GM19455 (cell line): Measurements from ENCODE around the gene SHD.
"Not testable (repeated sequence)": the region's sequence is repeated elsewhere in the genome, so short reads cannot be mapped to it uniquely, and the experiment has no call there.

Source experiments
- ATAC-seq: cut with Tn5 transposase; IDR thresholded peaks from one replicate; pipeline ENCODE4 v1.9.1; 2021; ENCODE audit not compliant: unreplicated experiment

Gene SHD

DNA sequence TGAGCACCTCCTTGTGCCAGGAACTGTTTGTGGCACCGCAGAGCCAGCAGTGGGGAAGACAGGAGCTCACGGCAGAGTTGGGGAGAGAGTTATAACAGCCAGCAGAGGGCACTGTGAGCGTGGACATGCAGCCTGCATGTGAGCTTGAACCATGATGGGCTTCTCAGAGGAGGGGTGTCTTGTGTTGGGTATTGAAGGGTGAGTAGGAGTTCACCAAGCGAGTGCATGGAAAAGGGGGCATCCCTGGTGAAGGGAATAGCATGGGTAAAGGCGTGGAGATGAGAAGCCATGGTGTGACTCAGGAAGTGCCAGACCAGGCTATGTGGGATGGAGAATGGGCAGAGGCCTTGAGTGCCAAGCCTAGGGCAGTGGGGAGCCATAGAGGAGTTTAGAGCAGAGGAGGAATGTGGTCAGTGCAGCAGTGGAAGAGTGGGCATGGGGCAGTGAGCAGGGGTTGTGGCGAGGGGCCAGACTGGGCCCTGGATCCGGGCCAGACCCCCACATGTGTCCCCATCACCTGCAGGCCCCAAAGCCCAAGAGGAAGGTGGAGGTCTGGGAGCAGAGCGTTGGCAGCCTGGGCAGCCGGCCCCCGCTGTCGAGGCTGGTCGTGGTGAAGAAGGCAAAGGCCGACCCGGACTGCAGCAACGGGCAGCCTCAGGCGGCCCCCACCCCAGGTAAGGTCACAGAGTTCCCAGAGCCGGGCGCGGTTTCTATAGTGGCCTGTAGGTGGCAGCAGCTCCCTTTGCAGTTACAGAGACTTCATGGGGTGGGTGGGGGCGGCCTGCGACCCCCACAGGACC is 11.8 kb upstream of the SHD start:
- ATAC-seq: no peak

DNA sequence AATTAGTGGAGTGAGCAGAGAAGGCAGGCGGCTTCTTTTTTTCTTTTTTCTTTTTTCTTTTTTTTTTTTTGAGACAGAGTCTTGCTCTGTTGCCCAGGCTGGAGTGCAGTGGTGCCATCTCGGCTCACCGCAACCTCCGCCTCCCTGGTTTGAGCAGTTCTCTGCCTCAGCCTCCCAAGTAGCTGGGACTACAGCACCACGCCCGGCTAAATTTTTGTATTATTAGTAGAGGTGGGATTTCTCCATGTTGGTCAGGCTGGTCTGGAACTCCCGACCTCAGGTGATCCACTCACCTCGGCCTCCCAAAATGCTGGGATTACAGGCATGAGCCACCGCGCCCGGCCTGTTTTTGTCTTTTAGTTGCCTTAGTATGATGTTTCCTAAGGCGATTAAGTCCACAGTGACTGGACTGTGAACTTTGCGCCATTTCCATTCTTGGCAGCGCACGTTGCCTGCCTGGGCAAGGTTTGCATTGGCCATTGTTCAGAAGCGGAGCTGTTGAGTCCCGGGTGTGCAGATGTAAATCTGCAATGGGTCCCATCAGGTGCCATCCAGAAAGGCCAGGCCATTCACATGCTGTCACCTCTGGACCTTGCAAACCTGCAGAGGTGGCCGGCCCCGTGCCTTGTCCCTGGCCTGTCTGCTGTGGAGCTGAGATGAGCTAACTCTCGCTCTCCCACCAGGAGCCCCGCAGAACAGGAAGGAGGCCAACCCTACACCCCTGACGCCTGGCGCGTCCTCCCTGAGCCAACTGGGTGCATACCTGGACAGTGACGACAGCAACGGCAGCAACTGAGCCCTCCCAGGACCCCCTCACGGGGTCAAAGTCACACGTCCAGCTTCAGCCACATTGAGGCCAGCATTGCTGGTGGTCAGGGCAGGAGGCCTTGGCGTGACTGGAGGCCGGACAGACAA is 10.9 kb upstream of the SHD start:
- ATAC-seq: no peak

- ATAC-seq: no peak
Observed at GRCh38 chr19:4268816-4269430, 10.1 kb upstream of the SHD start.

- no peak for ATAC-seq
Observed at GRCh38 chr19:4272894-4273293, 6.2 kb upstream of the SHD start.

GRCh38 chr19:4274321-4274686 is 4.8 kb upstream of the SHD start:
- not testable (repeated sequence) for ATAC-seq

GRCh38 chr19:4277191-4277696 is 1.8 kb upstream of the SHD start:
- no peak for ATAC-seq

DNA sequence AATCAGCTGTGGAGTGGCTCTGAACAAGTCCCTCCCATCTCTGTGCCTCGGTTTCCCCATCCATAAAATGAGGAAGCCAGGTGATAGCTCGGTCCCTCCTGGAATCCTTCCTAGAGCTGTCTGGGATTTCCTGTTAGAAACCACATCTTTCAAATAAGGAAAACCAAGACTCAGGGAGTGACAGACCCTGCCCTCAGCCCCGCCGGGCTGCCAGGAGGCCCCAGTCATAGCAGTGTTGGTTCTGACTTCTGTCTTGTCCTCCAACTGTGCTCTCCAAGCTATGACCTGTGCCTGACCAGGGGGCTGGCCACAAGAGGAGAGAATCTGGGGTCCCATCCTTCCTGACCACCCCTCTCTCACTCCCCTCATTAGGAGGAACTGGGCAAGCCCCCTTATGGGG is 1.1 kb upstream of the SHD start:
- no peak for ATAC-seq

DNA sequence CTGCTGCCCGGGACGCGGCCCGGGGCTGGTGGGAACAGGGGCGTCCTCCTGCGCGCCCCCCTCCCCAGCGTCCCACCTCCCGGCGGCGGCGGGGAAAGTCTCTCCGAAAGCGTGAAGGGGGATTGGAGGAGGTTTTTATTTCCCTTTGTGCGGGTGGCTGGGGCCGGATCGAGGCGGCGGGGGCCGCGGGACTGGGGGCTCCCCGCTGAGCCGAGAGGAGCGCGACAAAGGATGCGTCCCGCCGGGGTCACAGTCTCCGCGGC is 132 bp downstream of the SHD start:
- ATAC-seq: no peak

DNA sequence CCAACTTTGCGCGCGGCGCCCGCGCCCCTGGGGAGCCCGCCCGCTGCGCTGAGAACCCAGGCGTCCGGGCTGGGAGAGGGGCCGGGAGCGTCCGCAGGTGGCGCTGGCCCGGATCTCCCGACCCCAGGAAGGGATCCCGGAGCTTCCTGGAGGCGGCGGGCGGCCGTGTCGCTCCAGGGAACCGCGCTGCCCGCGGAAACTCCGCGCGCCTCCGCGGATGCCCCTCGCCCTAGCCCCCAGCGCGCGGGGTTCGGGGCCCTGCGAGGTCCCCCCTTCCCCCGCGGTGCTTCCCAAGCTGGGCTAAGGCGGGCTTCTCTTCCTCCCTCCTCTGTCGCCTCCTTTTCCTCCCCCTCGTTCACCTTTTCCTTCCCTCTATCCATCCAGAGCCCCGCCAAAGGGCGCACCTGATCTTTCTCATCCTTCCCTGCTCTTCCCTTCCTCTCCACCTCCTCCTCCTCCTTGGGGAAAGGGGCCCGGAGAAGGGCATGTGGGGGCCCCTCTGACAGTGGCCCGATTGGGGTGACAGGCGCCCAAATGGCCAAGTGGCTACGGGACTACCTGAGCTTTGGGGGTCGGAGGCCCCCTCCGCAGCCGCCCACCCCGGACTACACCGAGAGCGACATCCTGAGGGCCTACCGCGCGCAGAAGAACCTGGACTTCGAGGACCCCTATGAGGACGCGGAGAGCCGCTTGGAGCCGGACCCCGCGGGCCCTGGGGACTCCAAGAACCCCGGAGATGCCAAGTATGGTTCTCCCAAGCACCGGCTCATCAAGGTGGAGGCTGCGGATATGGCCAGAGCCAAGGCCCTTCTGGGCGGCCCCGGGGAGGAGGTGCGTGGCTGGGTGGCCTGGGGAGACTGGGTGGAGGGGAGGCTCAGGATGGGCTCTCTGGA is 710 bp downstream of the SHD start:
- no peak for ATAC-seq

GRCh38 chr19:4284176-4284958 is 5.3 kb downstream of the SHD start:
- no peak for ATAC-seq

DNA sequence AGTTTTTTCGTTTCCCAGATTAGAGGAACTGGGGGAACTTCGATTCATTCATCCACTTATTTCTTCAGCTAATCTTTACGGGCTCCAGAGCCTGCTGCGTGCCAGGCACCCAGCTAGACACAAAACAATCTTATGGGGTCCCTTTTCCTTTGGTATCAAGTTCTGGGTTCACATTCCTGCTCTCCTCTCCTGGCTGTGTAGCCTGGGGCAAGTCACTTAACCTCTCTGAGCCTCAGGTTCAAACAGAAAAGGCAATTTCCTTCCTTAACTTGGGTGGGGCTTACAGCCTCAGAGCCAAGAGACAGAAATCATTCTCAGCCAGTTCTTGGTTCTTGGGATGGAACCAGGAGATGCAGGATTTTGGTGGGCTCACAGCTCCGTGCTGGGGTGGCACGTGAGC is 5.9 kb downstream of the SHD start:
- ATAC-seq: no peak

GRCh38 chr19:4286141-4286540 is 7.1 kb downstream of the SHD start:
- ATAC-seq: not testable (repeated sequence)

DNA sequence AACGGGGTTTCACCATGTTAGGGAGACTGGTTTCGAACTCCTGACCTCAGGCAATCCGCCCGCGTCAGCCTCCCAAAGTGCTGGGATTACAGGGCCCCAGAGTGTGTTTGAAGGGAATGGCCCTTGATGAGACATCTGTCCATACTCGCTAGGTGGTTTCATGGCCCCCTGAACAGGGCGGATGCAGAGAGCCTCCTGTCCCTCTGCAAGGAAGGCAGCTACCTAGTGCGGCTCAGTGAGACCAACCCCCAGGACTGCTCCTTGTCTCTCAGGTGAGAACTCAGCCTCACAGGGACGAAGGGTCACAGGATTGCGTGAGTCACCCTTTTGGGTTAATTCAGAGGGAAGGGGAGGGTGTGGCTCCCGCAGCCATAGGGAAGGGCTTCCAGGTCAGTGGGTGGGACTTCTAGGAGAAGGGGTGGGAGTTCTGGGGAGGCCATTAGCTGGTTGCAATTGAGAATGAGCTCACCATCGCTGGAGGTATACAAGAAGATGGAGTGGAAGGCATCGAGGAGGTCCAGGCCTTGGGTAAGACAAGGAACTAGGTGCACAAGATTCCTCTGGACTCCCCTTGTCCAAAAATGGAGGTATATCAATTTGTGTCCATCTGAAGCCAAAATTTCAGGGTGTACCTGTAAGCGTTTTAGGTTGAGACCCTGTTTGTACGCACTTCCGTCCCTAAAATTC is 9.2 kb downstream of the SHD start:
- no peak for ATAC-seq

- ATAC-seq: no peak
Observed at GRCh38 chr19:4291184-4291732, 12.2 kb downstream of the SHD start.

- no peak for ATAC-seq
Observed at GRCh38 chr19:4292515-4292914, 13.4 kb downstream of the SHD start.

DNA sequence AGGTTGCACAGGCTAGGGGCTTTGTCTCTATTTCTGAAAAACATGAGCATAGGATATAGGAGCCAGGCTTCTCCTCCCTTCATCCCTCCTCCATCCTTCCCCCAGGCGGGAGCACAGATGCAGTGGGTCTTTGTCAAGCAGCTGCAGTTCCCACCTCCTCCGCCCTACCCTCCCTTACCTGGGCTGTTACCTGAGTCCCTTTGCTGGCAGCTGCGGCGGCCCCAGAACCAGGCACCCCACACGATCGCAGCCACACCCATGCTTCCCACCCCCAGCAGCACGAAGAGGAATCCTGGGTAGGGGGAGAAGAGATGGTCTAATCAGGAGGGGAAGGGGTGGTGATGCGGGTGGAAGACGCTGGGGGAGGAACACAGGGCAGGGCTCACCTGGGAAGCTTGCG is 15.3 kb downstream of the SHD start:
- ATAC-seq: no peak

- ATAC-seq: no peak
Observed at GRCh38 chr19:4295972-4296771, 17.1 kb downstream of the SHD start.
